ENCODE measurements around the gene NSRP1.
"Not testable (repeated sequence)": the region's sequence is repeated elsewhere in the genome, so short reads cannot be mapped to it uniquely, and the experiment has no call there.

Gene NSRP1

DNA sequence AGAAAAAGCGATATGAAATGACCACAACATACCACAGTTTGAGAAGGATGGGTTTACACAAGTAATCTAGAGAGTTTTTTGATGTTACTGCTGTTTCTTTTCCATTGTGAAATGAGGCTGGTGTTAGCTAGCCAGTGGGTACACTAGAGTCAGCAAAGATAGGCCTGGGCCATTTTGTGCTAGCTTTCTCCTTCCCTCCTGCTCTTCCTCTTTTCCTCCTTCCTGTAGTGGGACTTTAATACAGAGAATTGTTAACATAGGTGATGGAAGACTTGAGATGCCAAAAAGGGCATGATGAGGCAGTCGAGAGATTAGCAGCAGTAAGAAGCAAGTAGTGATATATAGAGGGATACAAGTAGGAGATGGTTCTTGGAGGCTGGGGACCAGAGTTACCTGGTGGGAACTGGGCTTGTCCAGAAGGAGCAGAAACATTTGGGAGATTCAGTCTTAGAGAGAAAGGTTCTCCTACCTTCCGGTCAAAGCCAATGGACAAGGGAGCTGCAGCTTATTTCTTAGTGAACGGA lies 7.7 kb downstream of the NSRP1 start:
- Histone ChIP-seq H3K36me3 (ENCODE audit: insufficient read depth, low read length) (peaks cover 66% of the 10 kb centered on the region), H3K4me3 (ENCODE audit: low read length) (no peak overlapping the region), H3K4me1 (ENCODE audit: insufficient read depth, low read length) (no peaks in the 10 kb centered on the region), H3K9me3 (ENCODE audit: insufficient read depth, low read depth, low read length) (no peaks in the 10 kb centered on the region), H3K9ac (ENCODE audit: low read depth, low read length) (no peak overlapping the region), H3K27me3 (ENCODE audit: insufficient read depth, low read length) (no peaks in the 10 kb centered on the region), H3K27ac (ENCODE audit: low read depth, low read length) (no peak overlapping the region)
- 98% methylated on average over 4 of the region's 4 CpGs for WGBS

DNA sequence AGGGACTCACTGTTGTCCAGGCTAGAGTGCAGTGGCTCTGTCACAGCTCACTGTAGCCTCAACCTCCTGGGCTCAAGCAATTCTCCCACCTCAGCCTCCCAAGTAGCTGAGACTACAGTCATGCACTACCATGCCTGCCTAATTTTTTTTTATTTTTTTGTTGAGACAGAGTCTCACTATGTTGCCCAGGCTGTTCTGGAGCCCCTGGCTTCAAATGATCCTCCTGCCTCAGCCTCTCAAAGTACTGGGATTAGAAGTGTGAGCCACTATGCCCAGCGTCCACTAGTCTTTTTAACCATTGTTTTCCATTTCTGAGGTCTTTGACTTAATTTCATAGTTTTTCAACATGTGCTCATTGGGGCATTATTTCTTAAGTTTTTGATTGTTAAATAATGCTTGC lies 13.5 kb downstream of the NSRP1 start:
- Histone ChIP-seq H3K9ac (ENCODE audit: low read depth, low read length) (no peak overlapping the region), H3K4me1 (ENCODE audit: insufficient read depth, low read length) (no peaks in the 10 kb centered on the region; the same call in 1 of the 2 replicates), H3K27ac (ENCODE audit: low read depth, low read length) (no peak overlapping the region), H3K4me3 (ENCODE audit: low read length) (no peak overlapping the region), H3K36me3 (ENCODE audit: insufficient read depth, low read length) (peaks cover 66% of the 10 kb centered on the region), H3K9me3 (ENCODE audit: insufficient read depth, low read depth, low read length) (no peaks in the 10 kb centered on the region), H3K27me3 (ENCODE audit: insufficient read depth, low read length) (no peaks in the 10 kb centered on the region)
- 92% methylated on average over 1 of the region's 1 CpG for WGBS

DNA sequence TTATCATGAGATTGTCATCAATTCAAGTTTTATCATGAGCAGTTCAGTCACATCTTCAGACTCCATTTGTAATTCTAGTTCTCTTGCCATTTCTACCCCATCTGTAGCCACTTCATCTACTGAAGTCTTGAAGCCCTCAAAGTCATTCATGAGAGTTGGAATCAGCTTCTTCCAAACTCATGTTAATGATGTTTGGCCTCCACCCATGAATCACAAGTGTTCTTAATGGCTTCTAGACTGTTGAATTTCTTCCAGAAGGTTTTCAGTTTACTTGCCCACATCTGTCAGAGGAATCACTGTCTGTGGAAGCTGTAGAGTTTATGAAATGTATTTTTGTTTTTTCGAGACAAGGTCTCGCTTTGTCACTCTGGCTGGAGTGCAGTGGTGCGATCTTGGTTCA lies 16.0 kb downstream of the NSRP1 start:
- Histone ChIP-seq H3K9me3 (ENCODE audit: insufficient read depth, low read depth, low read length) (no peaks in the 10 kb centered on the region), H3K4me1 (ENCODE audit: insufficient read depth, low read length) (no peaks in the 10 kb centered on the region; the same call in 1 of the 2 replicates), H3K27me3 (ENCODE audit: insufficient read depth, low read length) (no peaks in the 10 kb centered on the region), H3K4me3 (ENCODE audit: low read length) (no peak overlapping the region), H3K36me3 (ENCODE audit: insufficient read depth, low read length) (peaks cover 71% of the 10 kb centered on the region), H3K9ac (ENCODE audit: low read depth, low read length) (no peak overlapping the region), H3K27ac (ENCODE audit: low read depth, low read length) (no peak overlapping the region)
- WGBS = 97% methylated on average over 3 of the region's 3 CpGs

DNA sequence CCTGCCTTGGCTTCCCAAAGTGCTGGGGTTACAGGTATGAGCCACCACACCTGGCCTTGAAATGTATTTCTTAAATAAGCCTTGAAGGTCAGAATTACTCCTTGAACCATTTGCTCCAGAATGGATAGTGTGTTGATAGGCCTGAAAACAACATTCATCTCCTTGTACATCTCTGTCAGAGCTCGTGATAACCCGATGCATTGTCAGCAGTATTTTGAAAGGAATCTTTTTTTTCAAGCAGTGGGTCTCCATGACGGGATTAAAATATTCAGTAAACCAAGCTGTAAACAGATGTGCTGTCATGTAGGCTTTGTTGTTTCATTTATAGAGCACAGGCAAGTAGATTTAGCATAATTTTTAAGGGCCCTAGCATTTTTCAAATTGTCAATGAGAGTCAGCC lies 16.6 kb downstream of the NSRP1 start:
- Histone ChIP-seq H3K9me3 (ENCODE audit: insufficient read depth, low read depth, low read length) (no peaks in the 10 kb centered on the region), H3K9ac (ENCODE audit: low read depth, low read length) (no peak overlapping the region; the same call in 1 of the 2 replicates), H3K36me3 (ENCODE audit: insufficient read depth, low read length) (peaks cover 71% of the 10 kb centered on the region), H3K4me1 (ENCODE audit: insufficient read depth, low read length) (no peaks in the 10 kb centered on the region; the same call in 1 of the 2 replicates), H3K27ac (ENCODE audit: low read depth, low read length) (no peak overlapping the region), H3K27me3 (ENCODE audit: insufficient read depth, low read length) (no peaks in the 10 kb centered on the region), H3K4me3 (ENCODE audit: low read length) (no peak overlapping the region)
- 93% methylated on average over 3 of the region's 3 CpGs for WGBS

DNA sequence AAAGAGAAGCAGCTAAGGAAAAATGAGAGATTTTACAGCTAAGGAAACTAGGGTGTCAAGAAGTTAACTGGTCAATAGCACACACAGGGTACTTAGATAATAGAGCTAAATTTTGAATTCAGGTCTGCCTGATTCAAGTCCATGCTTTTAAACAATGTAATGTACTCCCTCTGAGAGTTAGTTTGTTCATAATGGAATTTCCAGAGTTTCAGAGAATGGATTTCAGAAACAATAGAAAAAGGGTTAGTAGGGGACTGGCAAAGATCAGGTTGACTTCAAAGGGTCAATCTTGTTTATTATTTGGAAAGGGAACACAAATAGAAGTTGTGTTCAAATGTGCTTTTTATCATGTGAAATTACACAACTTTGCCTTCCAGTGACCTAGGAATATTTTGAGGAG lies 17.9 kb downstream of the NSRP1 start:
- Histone ChIP-seq H3K36me3 (ENCODE audit: insufficient read depth, low read length) (peaks cover 65% of the 10 kb centered on the region), H3K9me3 (ENCODE audit: insufficient read depth, low read depth, low read length) (no peaks in the 10 kb centered on the region), H3K4me1 (ENCODE audit: insufficient read depth, low read length) (no peaks in the 10 kb centered on the region; the same call in 1 of the 2 replicates), H3K27ac (ENCODE audit: low read depth, low read length) (no peak overlapping the region), H3K4me3 (ENCODE audit: low read length) (no peak overlapping the region), H3K27me3 (ENCODE audit: insufficient read depth, low read length) (no peaks in the 10 kb centered on the region), H3K9ac (ENCODE audit: low read depth, low read length) (no peak overlapping the region)

DNA sequence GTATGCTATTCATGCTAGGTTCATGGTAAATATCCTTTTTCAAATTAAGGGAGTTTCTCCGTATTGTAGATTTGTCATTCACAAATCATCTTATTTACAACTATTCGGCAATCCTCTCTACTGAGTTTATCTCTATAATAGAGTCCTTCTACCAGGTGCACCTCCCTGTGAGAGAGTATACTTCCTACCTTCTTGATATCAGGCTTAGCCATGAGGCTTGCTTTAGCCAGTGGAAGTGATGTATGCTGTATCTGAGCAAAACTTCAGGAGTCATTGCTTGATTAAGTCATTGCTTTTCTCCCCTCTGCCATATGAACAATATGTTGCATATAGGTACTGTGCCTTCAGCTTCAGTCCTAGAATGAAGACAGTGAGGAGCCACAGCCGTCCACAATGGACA lies 20.5 kb downstream of the NSRP1 start:
- Histone ChIP-seq H3K27ac (ENCODE audit: low read depth, low read length) (no peak overlapping the region), H3K4me1 (ENCODE audit: insufficient read depth, low read length) (no peaks in the 10 kb centered on the region), H3K36me3 (ENCODE audit: insufficient read depth, low read length) (peaks cover 58% of the 10 kb centered on the region), H3K9me3 (ENCODE audit: insufficient read depth, low read depth, low read length) (no peaks in the 10 kb centered on the region), H3K4me3 (ENCODE audit: low read length) (no peak overlapping the region), H3K9ac (ENCODE audit: low read depth, low read length) (no peak overlapping the region), H3K27me3 (ENCODE audit: insufficient read depth, low read length) (no peaks in the 10 kb centered on the region)
- WGBS = 95% methylated on average over 2 of the region's 3 CpGs

DNA sequence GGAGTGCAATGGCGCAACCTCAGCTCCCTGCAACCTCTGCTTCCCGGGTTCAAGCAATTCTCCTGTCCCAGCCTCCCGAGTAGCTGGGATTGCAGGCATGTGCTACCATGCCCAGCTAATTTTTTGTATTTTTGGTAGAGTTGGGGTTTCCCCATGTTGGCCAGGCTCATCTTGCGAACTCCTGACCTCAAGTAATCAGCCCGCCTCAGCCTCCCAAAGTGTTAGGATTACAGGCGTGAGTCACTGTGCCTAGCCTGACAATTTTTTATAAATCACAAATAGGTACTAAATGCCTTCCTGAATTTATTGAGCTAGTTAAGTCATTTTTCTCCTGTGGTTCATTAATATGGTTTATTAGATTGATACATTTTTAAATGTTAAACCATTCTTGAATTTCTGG lies 31.2 kb downstream of the NSRP1 start:
- not testable (repeated sequence) for H3K27me3 ChIP-seq (ENCODE audit: insufficient read depth, low read length); H3K9ac ChIP-seq (ENCODE audit: low read depth, low read length); H3K4me1 ChIP-seq (ENCODE audit: insufficient read depth, low read length); H3K4me3 ChIP-seq (ENCODE audit: low read length); H3K36me3 ChIP-seq (ENCODE audit: insufficient read depth, low read length); H3K27ac ChIP-seq (ENCODE audit: low read depth, low read length); H3K9me3 ChIP-seq (ENCODE audit: insufficient read depth, low read depth, low read length)
- WGBS = 97% methylated on average over 6 of the region's 6 CpGs

DNA sequence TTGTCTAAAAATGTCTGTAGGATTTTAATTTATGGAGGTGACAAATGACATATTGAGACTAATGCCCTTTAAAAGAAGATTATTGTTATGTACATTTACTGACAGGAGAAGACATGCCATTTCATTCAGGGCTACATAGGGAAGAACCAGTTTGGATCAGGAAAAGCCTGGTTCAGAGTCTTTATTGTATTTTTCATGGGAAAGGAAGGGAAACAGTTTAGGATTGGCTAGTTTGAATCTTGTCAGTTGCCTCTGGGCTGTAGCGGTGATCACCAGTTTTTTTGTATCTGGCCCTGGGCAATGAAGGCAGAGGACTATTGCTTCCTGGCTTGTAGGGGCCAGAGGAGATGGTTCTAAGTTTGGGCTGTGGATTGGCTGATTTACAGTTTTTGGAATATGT lies 31.8 kb downstream of the NSRP1 start:
- Histone ChIP-seq H3K9me3 (ENCODE audit: insufficient read depth, low read depth, low read length) (no peaks in the 10 kb centered on the region), H3K27me3 (ENCODE audit: insufficient read depth, low read length) (no peaks in the 10 kb centered on the region), H3K36me3 (ENCODE audit: insufficient read depth, low read length) (peaks cover 5% of the 10 kb centered on the region; the same call in 1 of the 2 replicates), H3K4me1 (ENCODE audit: insufficient read depth, low read length) (no peaks in the 10 kb centered on the region), H3K4me3 (ENCODE audit: low read length) (no peak overlapping the region), H3K27ac (ENCODE audit: low read depth, low read length) (no peak overlapping the region), H3K9ac (ENCODE audit: low read depth, low read length) (no peak overlapping the region)
- WGBS = 98% methylated on average over 1 of the region's 1 CpG

DNA sequence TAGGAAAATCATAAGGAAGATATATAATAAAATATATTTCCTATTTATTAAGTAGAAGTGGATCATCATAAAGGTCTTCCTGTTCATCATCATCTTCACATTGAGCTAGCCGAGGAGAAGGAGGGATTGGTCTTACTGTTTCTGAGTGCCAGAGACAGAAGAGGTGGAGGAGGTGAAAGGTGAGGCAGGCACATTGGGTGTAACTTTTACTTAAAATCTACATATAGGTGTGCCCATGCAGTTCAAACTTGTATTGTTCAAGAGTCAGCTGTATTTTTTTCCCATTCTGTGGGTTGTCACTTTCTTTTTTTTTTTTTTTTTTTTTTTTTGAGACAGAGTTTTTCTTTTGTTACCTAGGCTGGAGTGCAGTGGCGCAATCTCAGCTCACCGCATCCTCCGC lies 34.9 kb downstream of the NSRP1 start:
- Histone ChIP-seq H3K9me3 (ENCODE audit: insufficient read depth, low read depth, low read length) (no peaks in the 10 kb centered on the region), H3K27me3 (ENCODE audit: insufficient read depth, low read length) (no peaks in the 10 kb centered on the region), H3K9ac (ENCODE audit: low read depth, low read length) (no peak overlapping the region), H3K27ac (ENCODE audit: low read depth, low read length) (no peak overlapping the region), H3K4me3 (ENCODE audit: low read length) (no peak overlapping the region), H3K36me3 (ENCODE audit: insufficient read depth, low read length) (peaks cover 4% of the 10 kb centered on the region; the same call in 1 of the 2 replicates), H3K4me1 (ENCODE audit: insufficient read depth, low read length) (no peaks in the 10 kb centered on the region)
- WGBS = 93% methylated on average over 4 of the region's 4 CpGs

DNA sequence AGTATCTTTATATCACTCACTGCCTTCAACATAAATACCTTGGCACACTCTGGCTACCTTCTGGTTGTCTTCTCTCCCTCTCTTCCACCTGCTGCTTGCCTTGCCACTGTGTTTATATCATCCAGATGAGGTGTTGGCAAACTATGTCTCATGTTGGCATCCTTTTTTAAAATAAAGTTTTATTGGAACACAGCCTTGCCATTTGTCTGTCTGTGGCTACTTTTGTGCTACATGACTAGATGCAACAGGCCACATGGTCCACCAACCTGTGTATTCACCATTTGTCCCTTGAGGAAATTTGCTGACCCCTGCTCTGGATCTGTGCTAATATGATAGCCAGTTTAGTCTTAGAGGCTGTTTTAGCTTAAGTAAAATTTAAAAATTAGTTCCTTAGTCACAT lies 36.8 kb downstream of the NSRP1 start:
- Histone ChIP-seq H3K9me3 (ENCODE audit: insufficient read depth, low read depth, low read length) (no peaks in the 10 kb centered on the region), H3K4me1 (ENCODE audit: insufficient read depth, low read length) (no peaks in the 10 kb centered on the region), H3K36me3 (ENCODE audit: insufficient read depth, low read length) (peaks cover 12% of the 10 kb centered on the region; the same call in 1 of the 2 replicates), H3K9ac (ENCODE audit: low read depth, low read length) (no peak overlapping the region), H3K27ac (ENCODE audit: low read depth, low read length) (no peak overlapping the region), H3K27me3 (ENCODE audit: insufficient read depth, low read length) (no peaks in the 10 kb centered on the region), H3K4me3 (ENCODE audit: low read length) (no peak overlapping the region)

DNA sequence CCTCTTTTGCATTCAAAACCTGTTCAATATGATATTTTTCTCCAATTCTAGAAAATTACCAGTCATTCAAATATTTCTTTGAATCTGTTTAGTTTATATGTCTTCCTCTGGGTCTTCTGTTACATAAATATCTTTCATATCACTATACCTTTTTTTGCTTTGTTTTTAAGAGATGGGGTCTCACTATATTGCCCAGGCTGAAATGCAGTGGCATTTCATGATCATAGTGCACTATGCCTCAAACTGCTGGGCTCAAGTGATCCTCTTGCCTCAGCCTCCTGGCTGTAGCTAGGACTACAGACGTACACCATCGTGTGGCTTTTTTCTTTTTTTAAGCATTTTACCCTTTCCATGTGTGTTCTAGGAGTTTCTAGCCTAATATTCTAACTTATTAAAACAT lies 38.8 kb downstream of the NSRP1 start:
- Histone ChIP-seq H3K4me1 (ENCODE audit: insufficient read depth, low read length) (no peaks in the 10 kb centered on the region), H3K9me3 (ENCODE audit: insufficient read depth, low read depth, low read length) (peaks cover 2% of the 10 kb centered on the region; the same call in 1 of the 2 replicates), H3K4me3 (ENCODE audit: low read length) (no peak overlapping the region), H3K9ac (ENCODE audit: low read depth, low read length) (no peak overlapping the region), H3K36me3 (ENCODE audit: insufficient read depth, low read length) (peaks cover 26% of the 10 kb centered on the region; the same call in 1 of the 2 replicates), H3K27me3 (ENCODE audit: insufficient read depth, low read length) (no peaks in the 10 kb centered on the region), H3K27ac (ENCODE audit: low read depth, low read length) (no peak overlapping the region)
- WGBS = 95% methylated on average over 2 of the region's 2 CpGs

Measured in HUES64 (cell line).